Measurements from ENCODE around the gene AP4M1. TPM values are rescaled to one million over a fixed set of nuclear protein-coding genes. Genes with fewer than 3 reads are reported as not detected.
A peak's percentile ranks its signal among the peaks of the same experiment; 100 is the strongest.

AP4M1 gene
- total and polyA plus RNA-seq, 4 experiments from 2014 or later = 3.2 to 14.9 (median 8.2) TPM

DNA sequence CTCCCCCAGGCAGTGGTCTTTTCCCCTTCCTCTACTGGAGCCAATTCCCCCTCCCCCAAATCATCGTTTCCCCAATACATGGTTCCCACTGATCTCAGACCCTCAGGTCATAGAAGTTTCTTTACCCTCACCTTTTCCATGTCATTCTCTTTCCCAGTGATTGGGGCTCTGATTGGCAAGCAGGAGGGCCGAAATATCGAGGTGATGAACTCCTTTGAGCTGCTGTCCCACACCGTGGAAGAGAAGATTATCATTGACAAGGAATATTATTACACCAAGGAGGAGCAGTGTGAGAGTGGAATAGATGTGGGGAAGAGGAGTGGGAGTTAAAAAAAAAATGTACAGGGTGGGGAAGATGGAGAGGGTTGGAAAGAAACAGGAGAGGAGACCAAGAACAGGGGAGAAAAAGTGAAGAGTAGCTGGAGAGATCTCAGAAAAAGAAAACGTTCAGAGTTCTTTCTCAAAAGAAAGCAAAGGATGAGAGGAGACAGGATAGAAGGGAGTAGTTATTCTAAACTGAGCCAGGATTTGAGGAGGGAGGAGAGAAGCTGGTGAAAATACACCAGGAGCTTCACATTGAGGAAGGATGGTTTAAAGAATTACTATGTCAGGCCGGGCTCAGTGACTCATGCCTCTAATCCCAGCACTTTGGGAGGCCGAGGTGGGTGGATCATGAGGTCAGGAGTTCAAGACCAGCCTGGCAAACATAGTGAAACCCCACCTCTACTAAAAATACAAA lies 11.8 kb upstream of the AP4M1 start:
- Histone ChIP-seq H3K4me3 (ENCODE audit: low read length in 2 of 2) (peak overlapping the region; percentile 57 to 58), H3K9me3 (ENCODE audit: control insufficient read depth in 1 of 2, low read length in 2 of 2) (no peaks in the 10 kb centered on the region), H3K36me3 (ENCODE audit: insufficient read depth, low read length) (peaks cover 45% of the 10 kb centered on the region), H3K27me3 (ENCODE audit: insufficient read depth, low read length) (no peaks in the 10 kb centered on the region), H3K27ac (ENCODE audit: low read depth, low read length) (peak overlapping the region; percentile 76), H3K4me1 (ENCODE audit: insufficient read depth, low read length) (peaks cover 16% of the 10 kb centered on the region)
- Mint-ChIP-seq H3K27ac (peak overlapping the region; percentile 90 to 96 (median 94)), H3K9me3 (peaks cover 0 to 2% (median 0%) of the 10 kb centered on the region in 8 donors), H3K4me1 (peaks cover 15 to 35% (median 29%) of the 10 kb centered on the region in 4 donors), H3K27me3 (no peaks in the 10 kb centered on the region), H3K36me3 (peaks cover 29 to 54% of the 10 kb centered on the region in 2 donors), H3K4me3 (peak overlapping the region; percentile 86 to 94 (median 91))
- DNase-seq = no peak
- intact Hi-C loops (cut with micrococcal nuclease) = loop anchor here (10.0 kb wide), 1 partner anchor 535 kb away; the partner anchor contains the start of genes FAM200A and ZNF655
- ChIA-PET CTCF (ENCODE audit: partially characterized antibody) (interaction anchor here (1.0 to 3.0 kb wide), 3 partner anchors 7 to 43 kb away, joined by 3 to 19 read pairs (median 4); partner anchors contain the start of genes AP4M1 and MCM7), POLR2A (ENCODE audit: partially characterized antibody) (interaction anchor here (0.7 to 6.2 kb wide), 9 partner anchors 9 to 339 kb away, joined by 3 to 83 read pairs (median 3); partner anchors contain the start of genes AP4M1, CNPY4, MBLAC1 and MCM7)

DNA sequence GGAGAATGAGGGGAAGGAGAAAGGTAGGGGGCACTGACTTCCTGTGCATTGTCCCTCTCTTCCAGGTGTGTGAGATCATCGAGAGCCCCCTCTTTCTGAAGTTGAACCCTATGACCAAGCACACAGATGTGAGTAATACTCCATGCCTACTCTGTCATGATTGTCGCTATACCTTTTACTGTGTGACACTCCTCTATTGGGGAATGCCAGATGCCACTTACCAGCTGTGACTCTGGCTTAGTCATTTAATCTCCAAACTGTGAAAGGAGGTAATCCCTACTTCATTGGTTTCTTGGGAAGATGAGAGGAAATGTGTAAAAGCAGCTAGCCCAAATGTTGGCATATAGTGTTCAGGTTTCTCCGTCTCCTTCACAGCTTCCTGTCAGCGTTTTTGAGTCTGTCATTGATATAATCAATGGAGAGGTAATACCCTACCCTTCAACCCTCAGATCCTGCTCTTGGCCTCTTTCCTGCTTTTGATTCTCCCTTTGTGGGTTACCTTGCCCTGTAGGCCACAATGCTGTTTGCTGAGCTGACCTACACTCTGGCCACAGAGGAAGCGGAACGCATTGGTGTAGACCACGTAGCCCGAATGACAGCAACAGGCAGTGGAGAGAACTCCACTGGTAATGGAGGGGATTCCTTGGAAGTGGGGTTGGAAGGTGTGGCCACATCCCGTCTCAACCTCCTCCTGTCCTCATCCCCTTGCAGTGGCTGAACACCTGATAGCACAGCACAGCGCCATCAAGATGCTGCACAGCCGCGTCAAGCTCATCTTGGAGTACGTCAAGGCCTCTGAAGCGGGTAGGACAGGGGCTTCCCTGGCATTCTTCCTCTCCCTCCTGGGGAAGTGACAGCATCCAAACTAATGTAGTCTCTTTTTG lies 10.7 kb upstream of the AP4M1 start:
- H3K27me3 ChIP-seq (ENCODE audit: insufficient read depth, low read length) = no peaks in the 10 kb centered on the region
- ChIA-PET CTCF (ENCODE audit: partially characterized antibody) (interaction anchor here (1.6 to 3.0 kb wide), 2 partner anchors 8 to 11 kb away, joined by 4 to 19 read pairs; partner anchors contain the start of genes AP4M1 and MCM7), POLR2A (ENCODE audit: partially characterized antibody) (interaction anchor here (0.5 to 6.2 kb wide), 5 partner anchors 10 to 257 kb away, joined by 3 to 83 read pairs (median 3); partner anchors contain the start of genes AP4M1, LAMTOR4 and MCM7)
- peak overlapping the region; percentile 39 to 90 (median 44) for H3K27ac Mint-ChIP-seq
- no peaks in the 10 kb centered on the region for H3K9me3 ChIP-seq (ENCODE audit: control insufficient read depth in 1 of 2, low read length in 2 of 2)
- peaks cover 0 to 4% (median 0%) of the 10 kb centered on the region in 8 donors for H3K9me3 Mint-ChIP-seq
- peaks cover 15 to 38% (median 29%) of the 10 kb centered on the region in 4 donors for H3K4me1 Mint-ChIP-seq
- peaks cover 56% of the 10 kb centered on the region for H3K36me3 ChIP-seq (ENCODE audit: insufficient read depth, low read length)
- H3K36me3 Mint-ChIP-seq = peaks cover 38 to 64% of the 10 kb centered on the region in 2 donors
- peak in 1 of 5 donors; percentile 33 for DNase-seq
- H3K27ac ChIP-seq (ENCODE audit: low read depth, low read length) = no peak overlapping the region
- H3K4me1 ChIP-seq (ENCODE audit: insufficient read depth, low read length) = peaks cover 16% of the 10 kb centered on the region
- no peak overlapping the region for H3K4me3 ChIP-seq (ENCODE audit: low read length in 2 of 2)
- intact Hi-C loops (cut with micrococcal nuclease) = no loop called here
- H3K27me3 Mint-ChIP-seq = no peaks in the 10 kb centered on the region
- H3K4me3 Mint-ChIP-seq = peak overlapping the region in 6 of 8 donors; percentile 58 to 94 (median 78)

DNA sequence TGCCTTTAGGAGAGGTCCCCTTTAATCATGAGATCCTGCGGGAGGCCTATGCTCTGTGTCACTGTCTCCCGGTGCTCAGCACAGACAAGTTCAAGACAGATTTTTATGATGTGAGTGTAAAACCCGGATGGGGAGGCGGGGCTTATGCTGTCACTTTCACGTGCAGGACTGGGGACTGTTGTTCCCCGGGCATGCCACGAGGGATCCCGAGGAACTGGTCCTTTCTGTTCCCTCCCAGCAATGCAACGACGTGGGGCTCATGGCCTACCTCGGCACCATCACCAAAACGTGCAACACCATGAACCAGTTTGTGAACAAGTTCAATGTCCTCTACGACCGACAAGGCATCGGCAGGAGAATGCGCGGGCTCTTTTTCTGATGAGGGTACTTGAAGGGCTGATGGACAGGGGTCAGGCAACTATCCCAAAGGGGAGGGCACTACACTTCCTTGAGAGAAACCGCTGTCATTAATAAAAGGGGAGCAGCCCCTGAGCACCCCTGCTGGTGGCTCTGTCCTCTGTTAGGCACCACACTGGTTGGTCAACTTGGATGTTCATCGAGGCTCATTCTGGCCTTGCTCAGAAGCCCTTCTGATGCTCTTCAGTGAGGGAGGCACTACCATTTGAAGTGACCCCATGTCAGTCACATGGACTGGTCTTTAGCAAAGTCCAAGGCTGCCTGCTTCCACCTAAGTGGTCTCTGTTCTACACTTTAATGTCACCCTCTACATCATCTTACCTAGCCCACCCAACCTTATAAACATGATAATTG lies 9.8 kb upstream of the AP4M1 start:
- no peak overlapping the region for H3K27ac ChIP-seq (ENCODE audit: low read depth, low read length)
- no peak overlapping the region for H3K4me3 ChIP-seq (ENCODE audit: low read length in 2 of 2)
- no peaks in the 10 kb centered on the region for H3K27me3 Mint-ChIP-seq
- ChIA-PET CTCF (ENCODE audit: partially characterized antibody) (no interaction called here), POLR2A (ENCODE audit: partially characterized antibody) (interaction anchor here (0.9 to 6.2 kb wide), 3 partner anchors 9 to 57 kb away, joined by 4 to 83 read pairs (median 5); partner anchors contain the start of genes AP4M1, LAMTOR4, MBLAC1 and MCM7)
- H3K9me3 ChIP-seq (ENCODE audit: control insufficient read depth in 1 of 2, low read length in 2 of 2) = no peaks in the 10 kb centered on the region
- intact Hi-C loops (cut with micrococcal nuclease) = no loop called here
- peak overlapping the region in 3 of 8 donors; percentile 19 to 86 (median 43) for H3K4me3 Mint-ChIP-seq
- peak overlapping the region in 4 of 7 donors; percentile 19 to 90 (median 59) for H3K27ac Mint-ChIP-seq
- H3K4me1 Mint-ChIP-seq = peaks cover 15 to 41% (median 29%) of the 10 kb centered on the region in 4 donors
- H3K27me3 ChIP-seq (ENCODE audit: insufficient read depth, low read length) = no peaks in the 10 kb centered on the region
- peaks cover 43 to 71% of the 10 kb centered on the region in 2 donors for H3K36me3 Mint-ChIP-seq
- peaks cover 0 to 4% (median 0%) of the 10 kb centered on the region in 8 donors for H3K9me3 Mint-ChIP-seq
- peaks cover 63% of the 10 kb centered on the region for H3K36me3 ChIP-seq (ENCODE audit: insufficient read depth, low read length)
- no peak for DNase-seq
- H3K4me1 ChIP-seq (ENCODE audit: insufficient read depth, low read length) = peaks cover 16% of the 10 kb centered on the region

DNA sequence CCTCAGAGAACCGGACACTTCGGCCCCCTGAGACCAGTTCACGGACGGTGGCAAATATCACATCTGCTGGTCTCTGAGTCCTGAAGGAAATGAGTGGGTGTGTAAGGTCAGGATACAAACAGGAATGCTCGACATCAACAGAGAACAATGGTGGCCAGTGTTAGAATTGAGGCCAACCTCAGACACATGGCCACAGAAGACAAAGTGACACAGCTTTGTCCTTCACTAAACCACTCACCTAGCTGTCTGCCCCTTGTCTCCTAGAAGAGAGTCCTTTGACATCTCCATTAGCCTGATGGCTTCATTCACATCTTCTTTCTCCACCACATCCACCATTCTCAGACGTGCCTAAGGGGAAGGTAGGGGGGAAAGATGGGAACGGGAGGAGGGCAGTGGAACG lies 8.4 kb upstream of the AP4M1 start:
- Histone ChIP-seq H3K27ac (ENCODE audit: low read depth, low read length) (no peak overlapping the region), H3K27me3 (ENCODE audit: insufficient read depth, low read length) (no peaks in the 10 kb centered on the region), H3K36me3 (ENCODE audit: insufficient read depth, low read length) (peaks cover 75% of the 10 kb centered on the region), H3K9me3 (ENCODE audit: control insufficient read depth in 1 of 2, low read length in 2 of 2) (no peaks in the 10 kb centered on the region), H3K4me1 (ENCODE audit: insufficient read depth, low read length) (peaks cover 17% of the 10 kb centered on the region), H3K4me3 (ENCODE audit: low read length in 2 of 2) (no peak overlapping the region)
- intact Hi-C loops (cut with micrococcal nuclease) = no loop called here
- Mint-ChIP-seq H3K4me1 (peaks cover 16 to 41% (median 25%) of the 10 kb centered on the region in 4 donors), H3K9me3 (peaks cover 0 to 4% (median 0%) of the 10 kb centered on the region in 8 donors), H3K27me3 (no peaks in the 10 kb centered on the region), H3K36me3 (peaks cover 54 to 83% of the 10 kb centered on the region in 2 donors), H3K4me3 (peak overlapping the region in 1 of 8 donors; percentile 18), H3K27ac (peak overlapping the region in 1 of 7 donors; percentile 79)
- no peak for DNase-seq
- CTCF ChIA-PET (ENCODE audit: partially characterized antibody) = interaction anchor here (1.5 kb wide), 1 partner anchor 10 kb away, joined by 4 read pairs; no protein-coding TSS in a partner anchor
- POLR2A ChIA-PET (ENCODE audit: partially characterized antibody) = interaction anchor here (2.0 kb wide), 1 partner anchor 34 kb away, joined by 5 read pairs; the partner anchor contains the start of gene MBLAC1

DNA sequence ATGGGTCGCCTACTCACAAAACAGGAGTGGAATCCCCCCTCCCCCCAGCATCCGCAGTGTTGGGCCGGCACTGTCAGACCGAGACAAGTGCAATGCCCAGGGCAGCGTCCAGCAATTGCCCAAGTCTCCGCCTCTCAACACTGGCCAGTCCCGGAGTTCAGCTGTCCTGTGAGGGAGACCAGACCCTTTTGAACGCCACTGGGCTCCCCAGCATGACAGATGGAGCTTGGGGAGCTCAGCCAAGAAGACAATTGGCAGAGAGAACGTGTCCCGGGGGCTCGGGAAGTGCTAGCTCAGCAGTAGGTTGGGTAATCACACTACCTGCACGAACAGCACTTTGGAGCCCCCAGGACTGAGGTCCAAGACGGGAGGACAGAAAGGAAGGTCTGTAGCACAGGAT lies 7.9 kb upstream of the AP4M1 start:
- peak overlapping the region in 1 of 7 donors; percentile 79 for H3K27ac Mint-ChIP-seq
- intact Hi-C loops (cut with micrococcal nuclease) = no loop called here
- H3K9me3 ChIP-seq (ENCODE audit: control insufficient read depth in 1 of 2, low read length in 2 of 2) = no peaks in the 10 kb centered on the region
- DNase-seq = no peak
- H3K27me3 ChIP-seq (ENCODE audit: insufficient read depth, low read length) = no peaks in the 10 kb centered on the region
- peaks cover 0 to 4% (median 0%) of the 10 kb centered on the region in 8 donors for H3K9me3 Mint-ChIP-seq
- H3K4me1 Mint-ChIP-seq = peaks cover 14 to 41% (median 26%) of the 10 kb centered on the region in 4 donors
- ChIA-PET POLR2A (ENCODE audit: partially characterized antibody) (interaction anchor here (2.0 kb wide), 1 partner anchor 33 kb away, joined by 5 read pairs; the partner anchor contains the start of gene MBLAC1), CTCF (ENCODE audit: partially characterized antibody) (interaction anchor here (1.5 kb wide), 1 partner anchor 11 kb away, joined by 4 read pairs; no protein-coding TSS in a partner anchor)
- H3K4me3 Mint-ChIP-seq = peak overlapping the region in 1 of 8 donors; percentile 18
- H3K27me3 Mint-ChIP-seq = no peaks in the 10 kb centered on the region
- peaks cover 15% of the 10 kb centered on the region for H3K4me1 ChIP-seq (ENCODE audit: insufficient read depth, low read length)
- no peak overlapping the region for H3K27ac ChIP-seq (ENCODE audit: low read depth, low read length)
- H3K36me3 ChIP-seq (ENCODE audit: insufficient read depth, low read length) = peaks cover 79% of the 10 kb centered on the region
- H3K4me3 ChIP-seq (ENCODE audit: low read length in 2 of 2) = no peak overlapping the region
- H3K36me3 Mint-ChIP-seq = peaks cover 57 to 86% of the 10 kb centered on the region in 2 donors

DNA sequence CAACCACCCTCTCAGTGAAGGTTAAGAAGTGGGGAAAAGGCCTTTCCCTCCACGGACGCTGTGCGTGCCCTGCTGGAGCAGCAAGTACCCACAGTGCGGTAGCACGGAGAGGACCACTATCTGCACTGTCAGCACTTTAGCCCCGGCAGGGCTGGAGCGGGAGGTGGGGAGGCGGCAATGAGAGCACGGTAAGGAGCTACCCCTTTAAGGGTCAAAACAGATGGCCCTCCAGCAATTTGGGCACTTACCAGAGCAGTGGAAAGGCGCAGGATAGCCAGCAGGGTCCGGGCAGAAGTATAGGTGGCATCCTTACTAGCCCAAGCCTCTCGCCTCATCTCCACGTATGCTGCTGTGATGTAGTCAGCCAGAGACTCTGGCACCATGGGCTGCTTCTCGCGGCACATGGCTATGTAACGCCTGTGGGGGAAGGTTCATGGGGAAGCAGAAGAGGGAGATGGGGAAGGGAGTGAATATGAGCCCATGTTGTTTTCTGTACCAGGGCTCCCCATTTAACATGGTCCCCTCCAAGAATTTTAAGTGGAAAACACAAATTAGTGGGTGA lies 7.4 kb upstream of the AP4M1 start:
- H3K36me3 Mint-ChIP-seq = peaks cover 62 to 90% of the 10 kb centered on the region in 2 donors

More for the DNA sequence above, 7.4 kb upstream of the AP4M1 start:
- Mint-ChIP-seq H3K9me3 (peaks cover 0 to 4% (median 0%) of the 10 kb centered on the region in 8 donors), H3K27ac (no peak overlapping the region), H3K27me3 (no peaks in the 10 kb centered on the region), H3K4me1 (peaks cover 18 to 44% (median 28%) of the 10 kb centered on the region in 4 donors), H3K4me3 (no peak overlapping the region)
- Histone ChIP-seq H3K4me1 (ENCODE audit: insufficient read depth, low read length) (peaks cover 19% of the 10 kb centered on the region), H3K27ac (ENCODE audit: low read depth, low read length) (no peak overlapping the region), H3K36me3 (ENCODE audit: insufficient read depth, low read length) (peaks cover 85% of the 10 kb centered on the region), H3K9me3 (ENCODE audit: control insufficient read depth in 1 of 2, low read length in 2 of 2) (no peaks in the 10 kb centered on the region), H3K27me3 (ENCODE audit: insufficient read depth, low read length) (no peaks in the 10 kb centered on the region), H3K4me3 (ENCODE audit: low read length in 2 of 2) (no peak overlapping the region)
- ChIA-PET POLR2A (ENCODE audit: partially characterized antibody) (interaction anchor here (1.0 to 2.2 kb wide), 2 partner anchors 12 to 26 kb away, joined by 3 to 8 read pairs; no protein-coding TSS in a partner anchor), CTCF (ENCODE audit: partially characterized antibody) (interaction anchor here (1.5 kb wide), 1 partner anchor 11 kb away, joined by 4 read pairs; no protein-coding TSS in a partner anchor)
- DNase-seq = no peak
- intact Hi-C loops (cut with micrococcal nuclease) = no loop called here

All from CD4-positive, alpha-beta memory T cell (primary cell).